Urinary bladder (tissue), 4 donors: ENCODE data around the gene KIRREL3. TPM values are rescaled to one million over a fixed set of nuclear protein-coding genes. Genes with fewer than 3 reads are reported as not detected.

ENCODE experiments used
- DNase-seq: peaks from one replicate; pipeline ENCODE4 v3.0.0-alpha.2; 2015; ENCODE audit errors: extremely low spot score
- H3K27ac ChIP-seq: one replicate; pipeline ENCODE4 v1.5.1; 2013; ENCODE audit warnings: low read depth, mild to moderate bottlenecking, moderate library complexity
- H3K36me3 ChIP-seq: one replicate; pipeline ENCODE4 v1.6.1; 2013; ENCODE audit warnings: mild to moderate bottlenecking, moderate library complexity; ENCODE audit not compliant: insufficient read depth
- H3K4me1 ChIP-seq: one replicate; pipeline ENCODE4 v1.6.1; 2013; ENCODE audit warnings: mild to moderate bottlenecking, moderate library complexity; ENCODE audit not compliant: insufficient read depth
- H3K4me3 ChIP-seq: one replicate; pipeline ENCODE4 v1.5.1; 2013; ENCODE audit warnings: low read depth, low read length
- WGBS: extraction: QIAGEN DNeasy Blood & Tissue Kit; methylation state at CpG from one replicate; pipeline ENCODE4 v1.1.7; 2013; 5-methylcytosine and 5-hydroxymethylcytosine counted together
- polyA plus RNA-seq: library from polyadenylated mRNA; stranded (reverse); fragments of 200-250 nt; gene quantifications from one replicate; pipeline ENCODE4 v1.2.3, GENCODE V29; 2013
- total RNA-seq: library from RNA; depleted of rRNA; stranded (reverse); fragments of >200 nt; gene quantifications from one replicate; pipeline ENCODE4 v1.2.3, GENCODE V29; 2014
- donor health status: healthy with polysubstance abuse.
- donor health status: healthy.

KIRREL3 gene
- total and polyA plus RNA-seq, 2 donors = 0.80 to 1.0 TPM

DNA sequence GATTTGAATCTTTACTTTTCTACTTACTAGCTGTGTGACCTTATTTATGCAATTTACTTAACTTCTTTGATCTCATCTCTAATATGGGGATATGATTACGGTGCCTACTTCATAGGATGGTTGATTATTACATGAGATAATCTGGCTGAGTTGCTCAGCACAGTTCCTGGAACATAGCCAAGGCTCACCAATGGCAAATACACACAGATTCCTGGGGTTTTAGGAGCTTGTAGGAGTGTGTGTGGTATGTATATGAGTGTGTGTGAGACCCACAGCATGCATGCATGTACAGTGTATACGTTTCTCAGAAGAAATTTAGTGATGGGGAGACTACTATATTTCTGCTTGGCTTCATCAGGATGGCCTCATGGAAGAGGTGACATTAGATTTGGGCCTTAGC is 256.9 kb downstream of the KIRREL3 start:
- DNase-seq = no peak
- H3K36me3 ChIP-seq = no peaks in the 10 kb centered on the region
- H3K4me1 ChIP-seq = no peaks in the 10 kb centered on the region
- H3K4me3 ChIP-seq = no peak overlapping the region
- no peak overlapping the region for H3K27ac ChIP-seq
- WGBS = 57% methylated on average over 2 of the region's 2 CpGs

DNA sequence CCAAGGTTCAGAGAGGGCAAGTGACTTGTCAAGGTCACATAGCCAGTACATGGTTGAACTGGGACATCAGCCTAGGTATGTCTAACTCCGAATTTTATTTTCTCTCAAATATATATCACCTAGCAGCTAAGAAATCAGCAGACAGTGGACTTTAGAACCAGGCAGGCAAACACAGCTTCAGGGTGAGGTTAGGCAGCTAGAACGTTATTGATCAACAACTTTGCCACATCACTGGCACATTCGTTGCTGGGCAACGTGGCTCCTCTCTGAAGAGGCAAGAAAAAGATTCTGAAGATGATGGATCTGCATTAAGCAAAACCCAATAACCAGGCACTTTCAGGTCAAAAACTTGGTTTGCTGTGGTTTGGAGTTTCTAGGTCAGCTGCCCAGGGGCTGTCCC is 258.0 kb downstream of the KIRREL3 start:
- DNase-seq = no peak
- H3K36me3 ChIP-seq = no peaks in the 10 kb centered on the region
- no peaks in the 10 kb centered on the region for H3K4me1 ChIP-seq
- H3K4me3 ChIP-seq = no peak overlapping the region
- H3K27ac ChIP-seq = no peak overlapping the region
- WGBS = 75% methylated on average over 4 of the region's 4 CpGs

DNA sequence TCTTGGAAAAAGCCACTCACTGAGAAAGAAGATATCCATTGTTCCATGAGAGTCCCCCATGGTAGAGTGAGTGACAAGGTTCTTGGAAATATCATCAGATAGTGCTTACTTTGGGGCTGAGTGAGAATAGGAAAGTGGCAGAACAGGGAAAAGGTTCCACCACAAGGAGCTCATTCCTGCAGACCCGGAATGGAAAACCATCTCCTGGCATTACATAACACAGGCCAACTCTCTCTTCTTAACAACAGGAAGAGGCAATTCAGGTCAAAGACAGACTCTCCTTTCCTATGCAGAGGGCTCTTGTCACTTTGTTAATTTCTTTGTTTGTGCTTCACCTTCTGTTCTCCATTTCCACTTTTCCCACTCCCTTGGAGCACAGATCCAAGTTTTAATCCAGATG is 259.7 kb downstream of the KIRREL3 start:
- Histone ChIP-seq H3K27ac (no peak overlapping the region), H3K4me3 (no peak overlapping the region), H3K36me3 (no peaks in the 10 kb centered on the region), H3K4me1 (no peaks in the 10 kb centered on the region)
- DNase-seq = no peak
- WGBS = 78% methylated on average over 1 of the region's 1 CpG

DNA sequence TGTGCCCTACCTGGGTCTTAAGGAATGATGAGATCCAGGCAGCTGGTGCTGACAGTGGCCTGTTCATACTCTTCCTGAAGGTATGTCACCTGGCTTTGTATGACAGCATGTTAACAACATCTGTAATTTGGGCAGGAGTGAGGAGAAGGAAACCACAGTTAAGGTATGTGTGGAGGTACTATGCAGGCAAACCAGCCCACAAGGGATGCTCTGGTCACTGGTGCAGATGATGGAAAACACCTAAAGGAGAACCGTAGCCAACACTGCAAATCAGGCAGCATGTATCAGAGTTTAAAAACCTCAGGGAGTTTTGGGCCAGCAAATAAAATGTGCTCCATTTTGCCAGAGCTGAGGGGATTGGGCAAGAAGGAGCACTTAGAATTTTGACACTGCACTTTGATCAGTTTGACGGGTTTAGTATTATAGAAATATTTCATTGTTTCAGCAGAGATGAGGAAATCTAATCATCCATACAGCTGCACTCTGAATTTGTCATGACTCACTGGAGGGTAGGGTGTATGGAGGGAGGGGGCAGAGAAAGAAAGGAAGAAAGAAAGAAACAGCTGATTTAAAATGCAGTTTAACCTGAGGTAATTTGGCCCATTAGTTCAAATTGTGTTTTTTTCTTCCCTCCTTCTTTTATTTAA is 260.9 kb downstream of the KIRREL3 start:
- DNase-seq = no peak
- 53% methylated on average over 2 of the region's 2 CpGs for WGBS
- H3K36me3 ChIP-seq = no peaks in the 10 kb centered on the region

DNA sequence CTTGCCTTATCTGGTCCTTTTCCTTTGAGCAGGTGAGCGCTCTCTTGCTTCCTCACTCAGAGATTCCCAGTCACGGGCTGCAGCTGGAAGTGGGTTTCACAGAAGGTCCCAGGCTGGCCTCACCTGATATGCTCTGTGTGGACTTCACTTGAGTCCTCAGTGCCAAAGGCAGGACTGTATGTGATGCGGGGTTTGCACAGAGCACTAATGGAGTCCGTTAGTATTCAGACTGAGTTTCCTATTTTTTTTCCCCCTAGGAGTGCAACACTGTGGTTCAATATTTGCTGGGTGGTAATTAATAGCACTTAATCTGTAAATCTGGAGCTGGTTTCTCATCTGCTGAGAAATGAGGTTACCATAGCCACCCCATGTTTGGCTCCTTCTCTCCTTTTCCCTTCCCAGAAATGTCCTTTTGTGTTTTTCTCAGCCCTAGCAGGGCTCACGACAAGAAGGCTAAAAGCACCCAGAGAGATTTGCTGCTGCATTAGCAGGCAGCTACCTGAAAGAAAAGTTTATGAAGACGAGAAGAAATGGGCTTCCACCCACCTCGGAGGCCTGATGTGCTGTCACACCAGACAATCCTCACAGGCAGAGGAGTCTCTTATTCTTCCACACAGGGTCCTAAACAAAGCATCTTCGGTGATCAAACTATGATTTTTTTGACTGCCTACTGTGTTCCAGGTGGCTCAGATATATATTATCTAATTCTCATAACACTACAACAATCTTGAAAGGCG is 262.1 kb downstream of the KIRREL3 start:
- DNase-seq = no peak

More for the DNA sequence above, 260.9 kb downstream of the KIRREL3 start:
- no peak overlapping the region for H3K4me3 ChIP-seq
- no peaks in the 10 kb centered on the region for H3K4me1 ChIP-seq
- H3K27ac ChIP-seq = no peak overlapping the region

DNA sequence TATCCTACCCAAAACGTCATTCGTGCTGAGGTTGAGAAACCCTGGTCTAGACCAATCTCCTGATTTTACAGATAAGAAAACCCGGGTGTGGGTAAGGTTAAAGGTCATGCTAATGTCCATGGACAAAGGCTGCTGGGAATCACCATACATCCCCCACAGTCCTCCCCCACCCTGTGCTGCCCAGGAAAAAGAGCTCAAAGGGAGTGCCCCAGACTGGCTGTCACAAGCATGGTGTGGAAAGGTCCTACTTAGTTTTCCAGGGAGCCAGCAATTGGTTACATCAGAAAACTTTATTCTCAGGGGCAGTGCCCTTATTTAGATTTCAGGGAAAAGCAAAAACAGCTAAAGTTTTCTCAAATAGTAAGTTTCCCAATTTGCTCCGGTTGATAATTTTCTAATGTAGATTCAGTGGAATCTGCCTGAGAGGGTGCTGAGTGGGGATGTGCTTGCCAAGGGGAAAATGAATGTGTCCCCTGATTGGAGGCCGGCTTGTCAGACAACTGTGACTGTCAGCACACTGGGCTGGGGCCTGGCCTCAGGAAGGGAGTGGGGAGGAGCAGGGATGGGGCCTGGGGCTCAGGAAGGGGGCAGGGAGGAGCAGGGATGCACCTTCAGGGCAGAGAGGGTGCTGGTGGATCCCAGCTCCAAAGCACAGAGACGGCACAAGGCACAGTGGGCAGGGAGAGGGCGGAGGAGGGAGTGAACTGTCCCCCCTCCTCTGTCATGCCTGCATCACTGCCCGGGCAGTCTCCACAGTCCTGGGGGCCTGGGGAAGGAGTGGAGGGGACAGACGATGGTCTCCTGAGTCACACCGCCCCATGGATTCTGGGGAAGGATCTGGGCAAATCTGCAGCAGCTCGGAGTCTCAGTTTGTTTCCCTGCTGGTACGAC is 263.6 kb downstream of the KIRREL3 start:
- no peaks in the 10 kb centered on the region for H3K36me3 ChIP-seq
- DNase-seq = no peak
- no peaks in the 10 kb centered on the region for H3K4me1 ChIP-seq
- WGBS = 64% methylated on average over 12 of the region's 12 CpGs
- H3K27ac ChIP-seq = no peak overlapping the region
- H3K4me3 ChIP-seq = no peak overlapping the region

More for the DNA sequence above, 262.1 kb downstream of the KIRREL3 start:
- 73% methylated on average over 9 of the region's 9 CpGs for WGBS
- Histone ChIP-seq H3K4me3 (no peak overlapping the region), H3K36me3 (no peaks in the 10 kb centered on the region), H3K27ac (no peak overlapping the region), H3K4me1 (no peaks in the 10 kb centered on the region)

DNA sequence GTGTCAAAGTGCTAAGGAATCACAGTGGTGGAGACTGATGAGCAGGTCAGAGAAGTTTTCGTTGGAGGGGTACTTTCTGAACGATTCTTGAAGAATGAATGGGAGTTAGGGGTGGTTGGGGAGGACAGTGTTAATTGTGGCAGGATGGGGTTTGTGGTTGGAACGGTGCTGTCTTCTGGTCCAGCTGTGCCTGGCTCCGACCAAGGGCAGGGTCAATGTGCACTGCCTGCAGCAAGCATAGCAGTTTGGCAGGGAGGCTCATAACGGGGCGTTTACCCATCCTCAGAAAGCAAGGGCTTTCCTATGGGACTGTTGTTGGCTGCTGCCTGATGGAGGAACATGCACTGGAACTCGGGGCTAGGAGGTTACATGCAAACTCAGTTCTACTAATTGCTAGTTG is 265.8 kb downstream of the KIRREL3 start:
- no peak overlapping the region for H3K4me3 ChIP-seq
- no peak overlapping the region for H3K27ac ChIP-seq
- no peaks in the 10 kb centered on the region for H3K36me3 ChIP-seq
- H3K4me1 ChIP-seq = no peaks in the 10 kb centered on the region
- DNase-seq = no peak
- WGBS = 64% methylated on average over 7 of the region's 7 CpGs

DNA sequence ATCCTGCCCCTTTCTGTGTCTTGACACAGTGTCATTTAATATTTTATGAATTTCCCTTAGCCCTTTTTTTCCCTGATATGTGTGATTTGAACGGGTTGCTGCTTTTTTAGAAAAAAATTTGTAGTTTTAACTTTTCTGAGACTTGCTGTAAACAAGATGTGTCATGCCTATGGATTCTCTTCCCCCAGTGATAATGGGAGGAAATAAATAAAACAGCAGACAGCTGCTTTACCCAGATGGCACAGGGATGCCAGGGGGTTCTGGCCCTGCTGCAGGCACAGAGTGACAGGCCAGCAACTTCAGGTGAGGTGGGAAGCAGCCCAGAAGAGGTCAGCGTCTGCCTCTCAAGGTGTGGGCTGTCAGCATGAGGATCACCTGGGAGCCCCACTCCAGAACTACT is 266.9 kb downstream of the KIRREL3 start:
- Histone ChIP-seq H3K36me3 (no peaks in the 10 kb centered on the region), H3K27ac (no peak overlapping the region), H3K4me3 (no peak overlapping the region), H3K4me1 (no peaks in the 10 kb centered on the region)
- no peak for DNase-seq
- 59% methylated on average over 2 of the region's 2 CpGs for WGBS

DNA sequence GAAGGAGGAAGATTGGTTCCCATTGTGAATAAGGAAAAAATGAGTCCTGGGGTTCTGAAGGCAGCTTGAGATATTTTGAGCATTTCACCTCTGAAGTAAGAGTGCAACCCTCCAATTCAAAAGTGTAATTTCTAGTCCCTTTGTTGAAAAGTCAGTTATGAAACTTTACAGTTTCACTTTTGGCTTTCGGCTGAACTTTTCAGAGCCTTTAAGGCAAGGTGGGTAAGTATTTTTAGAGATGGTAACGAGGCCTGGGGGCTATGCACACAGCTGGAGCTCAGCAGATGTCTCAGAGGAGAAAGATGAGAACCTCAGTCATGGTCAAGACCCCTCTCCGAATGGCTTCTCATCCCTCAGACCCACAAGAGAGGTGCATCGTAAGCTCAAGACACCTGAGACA is 267.6 kb downstream of the KIRREL3 start:
- Histone ChIP-seq H3K4me1 (no peaks in the 10 kb centered on the region), H3K27ac (no peak overlapping the region), H3K4me3 (no peak overlapping the region), H3K36me3 (no peaks in the 10 kb centered on the region)
- 75% methylated on average over 4 of the region's 4 CpGs for WGBS
- no peak for DNase-seq

DNA sequence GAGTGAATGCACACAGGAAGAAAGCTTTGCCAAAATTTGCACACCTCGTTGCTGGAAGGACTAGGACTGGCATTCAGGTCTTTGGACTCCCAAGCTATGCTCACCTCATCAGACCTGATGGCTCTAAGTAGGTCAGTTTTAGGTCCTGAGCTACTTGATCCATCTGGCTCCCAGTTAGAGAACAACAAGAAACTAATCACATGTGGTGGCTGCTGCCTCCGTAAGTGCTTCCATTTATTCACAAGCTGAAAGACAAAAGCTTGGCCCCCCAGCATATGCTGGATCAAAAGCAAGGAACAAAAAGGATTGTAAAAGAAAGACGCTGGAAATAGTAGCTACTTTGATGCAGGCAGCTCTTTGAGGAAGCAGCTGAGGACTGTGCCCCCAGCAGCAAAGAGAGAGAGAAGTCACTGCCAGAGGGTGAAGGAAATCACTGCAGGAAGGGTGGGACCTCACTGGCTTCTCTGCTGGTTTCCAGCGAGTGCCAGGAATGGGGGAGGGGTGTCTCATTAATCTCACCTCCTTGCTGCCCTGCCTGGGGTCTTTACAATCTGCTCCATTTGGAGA is 268.9 kb downstream of the KIRREL3 start:
- no peak for DNase-seq
- Histone ChIP-seq H3K4me1 (no peaks in the 10 kb centered on the region), H3K27ac (no peak overlapping the region), H3K36me3 (no peaks in the 10 kb centered on the region), H3K4me3 (no peak overlapping the region)
- 46% methylated on average over 4 of the region's 4 CpGs for WGBS

DNA sequence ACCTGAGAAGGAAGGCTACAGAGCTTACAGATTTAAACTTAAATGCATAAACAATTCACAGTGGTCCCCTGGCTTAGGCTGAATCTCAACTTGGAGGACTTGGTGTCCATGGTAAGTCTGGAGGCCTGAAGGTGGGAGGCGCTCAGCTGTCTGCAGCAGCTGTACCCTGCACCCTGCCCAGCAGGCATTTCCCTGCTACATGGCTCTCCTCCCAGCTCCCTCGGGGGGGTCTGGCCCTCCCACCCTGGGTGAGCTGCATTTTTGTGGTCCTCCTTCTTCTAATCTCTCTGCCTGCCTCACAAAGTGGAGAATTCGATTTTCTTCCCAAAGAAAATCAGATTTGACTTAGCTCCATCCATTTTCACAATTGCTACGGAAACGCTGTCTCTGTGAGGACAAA is 273.2 kb downstream of the KIRREL3 start:
- Histone ChIP-seq H3K36me3 (no peaks in the 10 kb centered on the region), H3K4me1 (no peaks in the 10 kb centered on the region), H3K4me3 (no peak overlapping the region), H3K27ac (no peak overlapping the region)
- WGBS = 75% methylated on average over 5 of the region's 5 CpGs
- DNase-seq = no peak

DNA sequence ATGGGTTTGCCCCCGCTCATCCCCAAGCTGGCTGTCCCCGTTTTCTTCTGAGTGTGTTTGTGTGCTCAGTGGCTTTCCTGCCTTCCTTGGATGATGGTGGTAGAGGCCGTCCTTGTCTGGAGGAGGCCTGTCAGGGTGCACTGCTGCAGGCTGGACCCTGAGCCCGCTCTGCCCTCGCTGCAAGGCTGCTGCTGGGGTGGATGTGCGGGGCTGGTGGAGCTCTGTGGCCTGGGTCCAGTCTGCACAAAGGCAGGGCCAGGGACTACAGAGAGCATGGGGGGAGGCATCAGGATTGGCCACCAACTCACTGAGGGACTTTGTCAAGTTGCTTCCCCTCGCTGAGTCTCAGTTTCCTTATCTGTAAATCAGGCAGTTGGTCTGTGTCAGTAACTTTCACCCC is 275.0 kb downstream of the KIRREL3 start:
- no peak for DNase-seq
- 84% methylated on average over 7 of the region's 7 CpGs for WGBS
- H3K27ac ChIP-seq = no peak overlapping the region

DNA sequence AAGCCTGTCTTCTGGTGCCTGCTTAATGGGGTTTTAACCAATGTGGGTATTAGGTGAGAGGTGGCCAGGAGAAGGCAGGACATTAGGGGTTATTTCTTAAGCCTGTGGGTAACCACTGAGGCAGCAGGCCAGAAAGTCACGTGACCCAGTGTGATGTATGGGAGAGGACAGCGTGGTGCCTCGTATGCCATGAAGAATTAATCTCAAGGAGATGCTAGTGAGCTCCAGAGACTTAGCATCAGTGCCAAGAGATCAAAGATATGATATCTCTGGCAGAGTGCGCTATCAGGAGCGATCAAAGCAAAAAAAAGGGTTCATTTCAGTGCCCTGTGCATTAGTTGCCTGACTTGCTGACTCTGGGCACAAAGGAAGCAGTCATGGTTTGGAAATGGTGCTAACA is 275.5 kb downstream of the KIRREL3 start:
- Histone ChIP-seq H3K4me1 (no peaks in the 10 kb centered on the region), H3K36me3 (no peaks in the 10 kb centered on the region), H3K4me3 (no peak overlapping the region), H3K27ac (no peak overlapping the region)
- DNase-seq = no peak
- 81% methylated on average over 5 of the region's 5 CpGs for WGBS

More for the DNA sequence above, 275.0 kb downstream of the KIRREL3 start:
- H3K36me3 ChIP-seq = no peaks in the 10 kb centered on the region
- H3K4me3 ChIP-seq = no peak overlapping the region
- no peaks in the 10 kb centered on the region for H3K4me1 ChIP-seq
